ENCODE data around the gene EDN3.

EDN3 gene, protein sequence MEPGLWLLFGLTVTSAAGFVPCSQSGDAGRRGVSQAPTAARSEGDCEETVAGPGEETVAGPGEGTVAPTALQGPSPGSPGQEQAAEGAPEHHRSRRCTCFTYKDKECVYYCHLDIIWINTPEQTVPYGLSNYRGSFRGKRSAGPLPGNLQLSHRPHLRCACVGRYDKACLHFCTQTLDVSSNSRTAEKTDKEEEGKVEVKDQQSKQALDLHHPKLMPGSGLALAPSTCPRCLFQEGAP

GRCh38 chr20:59300333-59301081 lies at the start of gene EDN3:
Gene EDN3, plus strand, starts transcription at chr20:59300611. Its CDS starts 202 bp downstream, at chr20:59300813.
- no peak for DNase-seq (ENCODE audit: low spot score)

GRCh38 chr20:59253325-59253724 lies 47.1 kb upstream of the EDN3 start:
- no peak for DNase-seq (ENCODE audit: low spot score)

- DNase-seq (ENCODE audit: low spot score): no peak
Measured at GRCh38 chr20:59253779-59254319, 46.6 kb upstream of the EDN3 start.

- DNase-seq (ENCODE audit: low spot score): no peak
Measured at GRCh38 chr20:59255256-59255655, 45.2 kb upstream of the EDN3 start.

DNA sequence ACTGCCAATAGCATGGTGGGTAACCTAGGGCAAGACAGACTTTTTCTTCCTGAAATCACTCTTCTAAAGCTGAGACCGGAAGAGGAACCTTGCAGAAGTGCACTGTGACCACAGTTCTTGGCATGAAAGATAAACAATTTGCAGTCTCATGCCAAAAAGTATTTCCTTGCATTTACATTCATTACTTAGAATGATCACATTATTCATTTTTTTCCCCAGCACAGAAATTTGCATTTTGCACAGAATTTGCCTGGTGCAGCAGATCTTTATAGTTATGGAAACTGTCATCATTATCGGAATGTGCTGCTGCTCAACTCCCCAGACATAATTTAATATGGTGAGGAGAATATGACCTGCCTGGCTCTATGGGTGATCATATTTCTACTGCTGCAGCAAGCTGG lies 42.2 kb upstream of the EDN3 start:
- no peak for DNase-seq (ENCODE audit: low spot score)

- no peak for DNase-seq (ENCODE audit: low spot score)
Measured at GRCh38 chr20:59259946-59260345, 40.5 kb upstream of the EDN3 start.

DNA sequence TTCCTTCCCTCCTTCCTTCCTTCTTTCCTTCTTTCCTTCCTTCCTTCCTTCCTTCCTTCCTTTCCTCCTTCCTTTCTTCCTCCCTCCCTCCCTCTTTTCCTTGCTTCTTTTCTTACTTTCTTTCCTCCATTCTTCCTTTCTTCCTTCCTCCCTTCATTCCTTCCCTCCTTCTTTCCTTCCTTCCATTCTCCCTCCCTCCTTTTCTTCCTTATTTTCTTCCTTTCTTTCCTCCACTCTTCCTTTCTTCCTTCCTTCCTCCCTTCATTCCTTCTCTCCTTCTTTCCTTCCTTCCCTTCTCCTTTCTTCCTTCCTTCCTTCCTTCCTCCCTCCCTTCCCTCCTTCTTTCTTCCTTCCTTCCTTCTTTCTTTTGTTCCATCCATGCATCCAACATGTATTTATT lies 35.1 kb upstream of the EDN3 start:
- no peak for DNase-seq (ENCODE audit: low spot score)

- no peak for DNase-seq (ENCODE audit: low spot score)
Measured at GRCh38 chr20:59268870-59269269, 31.5 kb upstream of the EDN3 start.

GRCh38 chr20:59269411-59270025 lies 30.9 kb upstream of the EDN3 start:
- DNase-seq (ENCODE audit: low spot score): no peak

DNA sequence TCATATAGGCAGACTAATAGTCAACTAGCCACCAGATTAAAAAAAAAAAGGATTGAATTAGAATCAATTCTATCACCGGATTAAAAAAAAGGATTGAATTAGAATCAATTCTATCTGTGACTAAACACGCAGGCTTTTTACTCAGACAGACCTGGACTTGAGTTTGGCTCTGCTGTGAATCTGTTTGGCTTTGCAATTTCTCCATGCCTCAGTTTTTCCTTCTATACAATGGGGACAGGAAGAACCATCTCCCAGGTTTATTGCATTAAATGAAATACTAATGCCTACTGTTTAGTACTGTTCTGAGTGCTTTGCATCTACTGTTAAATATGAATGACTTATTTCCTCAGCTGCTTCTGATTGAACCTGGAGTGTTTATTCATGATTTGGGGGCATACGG lies 30.0 kb upstream of the EDN3 start:
- DNase-seq (ENCODE audit: low spot score): no peak

GRCh38 chr20:59273739-59274357 lies 26.6 kb upstream of the EDN3 start:
- DNase-seq (ENCODE audit: low spot score): no peak

GRCh38 chr20:59276938-59277337 lies 23.5 kb upstream of the EDN3 start:
- no peak for DNase-seq (ENCODE audit: low spot score)

GRCh38 chr20:59284470-59284869 lies 15.9 kb upstream of the EDN3 start:
- DNase-seq (ENCODE audit: low spot score): no peak

DNA sequence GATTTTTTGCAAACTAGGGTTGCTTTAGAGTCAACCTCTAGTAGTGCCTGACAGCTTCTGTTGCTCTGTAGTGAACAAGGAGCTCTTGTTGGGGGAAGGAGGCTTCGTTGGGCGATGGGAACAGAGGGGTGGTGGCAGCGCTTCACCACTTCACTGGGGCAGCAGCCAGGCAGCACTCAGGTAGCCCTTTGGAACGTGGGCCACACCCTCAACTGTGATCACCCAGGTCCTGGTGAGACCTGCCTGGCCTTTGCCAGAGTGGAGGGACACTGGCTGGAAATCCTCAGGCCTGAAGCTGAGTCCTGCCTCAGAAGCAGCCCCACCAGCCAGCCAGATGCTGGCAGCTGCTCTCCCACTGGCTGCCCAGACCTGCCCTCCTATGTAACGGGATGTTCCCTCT lies 10.4 kb upstream of the EDN3 start:
- no peak for DNase-seq (ENCODE audit: low spot score)

GRCh38 chr20:59291740-59292383 lies 8.5 kb upstream of the EDN3 start:
- DNase-seq (ENCODE audit: low spot score): no peak

- DNase-seq (ENCODE audit: low spot score): no peak
Measured at GRCh38 chr20:59295531-59295930, 4.9 kb upstream of the EDN3 start.

GRCh38 chr20:59297686-59298085 lies 2.7 kb upstream of the EDN3 start:
- DNase-seq (ENCODE audit: low spot score): no peak

GRCh38 chr20:59299945-59300332 lies 472 bp upstream of the EDN3 start:
- no peak for DNase-seq (ENCODE audit: low spot score)

DNA sequence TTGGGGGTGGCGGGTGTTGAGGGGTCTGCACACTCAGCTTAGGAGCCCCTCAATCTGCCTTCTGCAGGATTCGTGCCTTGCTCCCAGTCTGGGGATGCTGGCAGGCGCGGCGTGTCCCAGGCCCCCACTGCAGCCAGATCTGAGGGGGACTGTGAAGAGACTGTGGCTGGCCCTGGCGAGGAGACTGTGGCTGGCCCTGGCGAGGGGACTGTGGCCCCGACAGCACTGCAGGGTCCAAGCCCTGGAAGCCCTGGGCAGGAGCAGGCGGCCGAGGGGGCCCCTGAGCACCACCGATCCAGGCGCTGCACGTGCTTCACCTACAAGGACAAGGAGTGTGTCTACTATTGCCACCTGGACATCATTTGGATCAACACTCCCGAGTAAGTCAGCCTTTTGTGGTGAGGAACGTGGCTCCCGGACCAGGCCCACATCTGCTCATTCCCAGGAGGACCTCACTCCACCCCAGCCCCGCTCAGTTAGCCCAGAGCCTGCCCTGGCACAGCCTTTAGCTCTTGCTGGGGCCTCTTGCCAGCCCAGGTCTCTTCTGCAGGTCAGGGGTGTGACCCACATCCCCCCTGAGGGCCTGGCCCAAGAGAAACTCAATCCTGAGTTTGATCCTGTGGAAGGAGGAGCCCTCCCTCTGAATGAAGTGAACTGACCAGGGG lies 1.1 kb downstream of the EDN3 start:
- DNase-seq (ENCODE audit: low spot score): no peak

DNA sequence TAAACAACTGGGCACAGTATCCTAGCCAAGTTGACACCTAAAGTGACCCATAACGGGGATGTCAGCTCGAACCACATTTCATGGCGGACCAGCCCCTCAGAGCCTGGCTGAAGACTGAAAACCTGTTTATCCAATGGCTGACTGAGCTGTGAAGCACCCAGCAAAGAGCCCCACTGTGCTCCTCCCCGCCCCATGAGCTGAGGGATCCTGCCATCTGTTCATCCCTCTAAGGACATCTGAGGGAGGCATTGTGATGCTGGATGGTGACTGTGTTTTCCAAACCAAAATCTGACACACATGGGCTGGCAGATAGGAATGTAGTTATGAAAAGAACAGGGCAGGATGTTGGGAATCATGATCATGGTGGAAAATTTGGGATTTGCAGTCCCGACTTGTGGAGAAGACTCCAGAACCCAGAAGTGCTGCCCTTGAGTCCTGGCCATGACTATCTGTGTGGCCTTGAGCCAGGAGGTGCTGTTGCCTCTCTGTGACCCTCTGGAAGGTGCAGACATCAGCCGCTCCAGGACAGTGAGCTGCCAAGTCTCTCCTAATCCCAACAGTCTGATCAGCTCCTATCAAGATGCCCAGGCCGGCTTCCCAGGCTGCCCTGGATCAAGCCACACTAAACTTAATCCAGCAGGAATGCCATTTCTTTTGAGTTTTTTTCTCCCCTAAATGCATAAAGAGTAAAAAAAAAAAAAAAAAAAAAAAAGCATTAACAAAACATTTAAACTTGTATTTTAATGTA lies 5.7 kb downstream of the EDN3 start:
- DNase-seq (ENCODE audit: low spot score): no peak

- DNase-seq (ENCODE audit: low spot score): no peak
Measured at GRCh38 chr20:59307270-59307669, 6.9 kb downstream of the EDN3 start.

Data from AG08395 (cell line).